ENCODE data around the gene FIP1L1.
A peak's percentile ranks its signal among the peaks of the same experiment; 100 is the strongest.

Gene FIP1L1

DNA sequence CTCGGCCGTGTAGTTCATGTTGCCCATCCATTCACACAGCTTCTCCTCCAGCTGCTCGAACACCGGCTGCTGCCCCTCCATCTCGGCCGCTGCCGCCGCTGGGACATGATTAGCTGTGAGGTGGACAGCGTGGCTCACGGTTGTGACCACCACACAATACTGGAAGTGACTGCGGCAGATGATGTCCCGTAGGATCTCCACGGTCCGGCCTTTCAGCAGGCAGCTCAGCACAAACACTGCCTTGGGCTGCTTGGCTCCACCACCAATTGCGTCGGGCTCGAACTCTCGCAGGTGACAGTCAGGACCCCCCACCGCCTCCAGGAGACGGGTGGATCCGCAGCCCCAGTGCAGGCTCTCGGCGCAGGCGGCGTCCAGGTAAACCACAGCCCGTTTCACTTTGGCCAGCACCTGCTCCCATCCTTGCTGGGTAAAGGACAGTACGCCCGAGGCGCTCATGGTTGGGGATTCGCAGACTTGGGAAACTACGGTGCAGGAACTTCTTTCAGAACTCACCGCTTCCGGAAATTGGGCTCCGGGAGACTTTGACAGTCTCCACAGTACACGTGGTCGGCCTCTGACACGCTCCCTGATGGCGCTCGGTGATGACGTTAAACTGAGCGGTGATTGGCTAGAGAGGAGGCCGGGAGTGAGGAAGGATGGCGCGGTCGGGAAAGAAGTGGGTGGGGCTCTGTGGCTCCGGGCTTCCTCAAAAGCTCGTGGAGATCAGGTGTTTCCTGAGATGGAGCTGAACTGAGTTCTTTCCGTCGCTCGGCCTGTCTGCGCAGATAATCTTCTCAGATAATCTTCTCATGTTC is 11.7 kb upstream of the FIP1L1 start, which contains the start of gene SCFD2:
Gene SCFD2 (minus strand): TSS at position 576 of the 815 bp plus-strand sequence.
- peak within 1 kb of the TSS; percentile 5 for H2AFZ ChIP-seq (ENCODE audit: low read length)
- no peaks in the 10 kb centered on the region for H3K27me3 ChIP-seq (ENCODE audit: insufficient read depth, low read length)
- H3F3A ChIP-seq (ENCODE audit: insufficient read depth, low read length) = no peaks in the 10 kb centered on the region
- peaks cover 48% of the 10 kb centered on the region for H3K4me1 ChIP-seq (ENCODE audit: insufficient read depth, low read length, severe bottlenecking)
- peak within 1 kb of the TSS; percentile 32 for H3K27ac ChIP-seq (ENCODE audit: low read depth, low read length, poor library complexity, severe bottlenecking)
- peaks cover 49% of the 10 kb centered on the region for H3K79me2 ChIP-seq (ENCODE audit: insufficient read depth, low read length)
- peak within 1 kb of the TSS; percentile 80 for H3K4me3 ChIP-seq (ENCODE audit: low read depth, low read length, poor library complexity, severe bottlenecking)
- no peaks in the 10 kb centered on the region; the same call in 1 of the 2 replicates for H3K9me2 ChIP-seq (ENCODE audit: low read depth, low read length)
- no peak for TF ChIP-seq EZH2 (IDR thresholded peaks at IDR 0.05; ENCODE audit: borderline replicate concordance, low read length)
- TF ChIP-seq, protein P1, sequence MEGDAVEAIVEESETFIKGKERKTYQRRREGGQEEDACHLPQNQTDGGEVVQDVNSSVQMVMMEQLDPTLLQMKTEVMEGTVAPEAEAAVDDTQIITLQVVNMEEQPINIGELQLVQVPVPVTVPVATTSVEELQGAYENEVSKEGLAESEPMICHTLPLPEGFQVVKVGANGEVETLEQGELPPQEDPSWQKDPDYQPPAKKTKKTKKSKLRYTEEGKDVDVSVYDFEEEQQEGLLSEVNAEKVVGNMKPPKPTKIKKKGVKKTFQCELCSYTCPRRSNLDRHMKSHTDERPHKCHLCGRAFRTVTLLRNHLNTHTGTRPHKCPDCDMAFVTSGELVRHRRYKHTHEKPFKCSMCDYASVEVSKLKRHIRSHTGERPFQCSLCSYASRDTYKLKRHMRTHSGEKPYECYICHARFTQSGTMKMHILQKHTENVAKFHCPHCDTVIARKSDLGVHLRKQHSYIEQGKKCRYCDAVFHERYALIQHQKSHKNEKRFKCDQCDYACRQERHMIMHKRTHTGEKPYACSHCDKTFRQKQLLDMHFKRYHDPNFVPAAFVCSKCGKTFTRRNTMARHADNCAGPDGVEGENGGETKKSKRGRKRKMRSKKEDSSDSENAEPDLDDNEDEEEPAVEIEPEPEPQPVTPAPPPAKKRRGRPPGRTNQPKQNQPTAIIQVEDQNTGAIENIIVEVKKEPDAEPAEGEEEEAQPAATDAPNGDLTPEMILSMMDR (IDR thresholded peaks at IDR 0.05; ENCODE audit: low read length) = no peak
- H3K9ac ChIP-seq (ENCODE audit: low read length) = peak within 1 kb of the TSS; percentile 81
- H3K4me2 ChIP-seq (ENCODE audit: low read length) = peak within 1 kb of the TSS; percentile 70
- no peaks in the 10 kb centered on the region for H4K20me1 ChIP-seq (ENCODE audit: insufficient read depth, low read length)
- no peaks in the 10 kb centered on the region for H3K36me3 ChIP-seq (ENCODE audit: insufficient read depth, low read length)
- H3K9me3 ChIP-seq (ENCODE audit: low read length) = no peaks in the 10 kb centered on the region

DNA sequence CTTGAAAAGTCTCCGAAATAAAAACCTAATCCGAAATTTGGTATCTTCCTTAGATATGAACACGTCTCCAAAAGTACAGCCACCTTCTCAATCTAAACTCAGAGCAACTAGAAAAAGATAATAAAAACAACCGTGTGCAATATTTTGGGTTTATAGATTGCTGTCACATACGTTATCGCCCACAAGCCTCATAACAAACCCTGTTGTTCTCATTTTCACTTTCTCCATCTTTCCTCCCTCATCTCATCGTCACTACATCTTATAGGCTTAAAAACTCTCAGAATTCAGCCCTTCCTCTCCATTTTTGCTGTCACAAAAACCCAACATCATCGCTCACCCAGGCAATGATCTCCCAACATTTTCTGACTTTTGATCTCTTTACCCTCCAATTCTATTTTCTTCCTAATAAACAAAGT is 11.1 kb upstream of the FIP1L1 start:
- H3K36me3 ChIP-seq (ENCODE audit: insufficient read depth, low read length) = no peaks in the 10 kb centered on the region
- H3K9me2 ChIP-seq (ENCODE audit: low read depth, low read length) = no peaks in the 10 kb centered on the region; the same call in 1 of the 2 replicates
- H3K4me2 ChIP-seq (ENCODE audit: low read length) = peak overlapping the region; percentile 70
- H3K79me2 ChIP-seq (ENCODE audit: insufficient read depth, low read length) = peaks cover 43% of the 10 kb centered on the region
- TF ChIP-seq, protein P1 (IDR thresholded peaks at IDR 0.05; ENCODE audit: low read length) = no peak
- no peak for TF ChIP-seq EZH2 (IDR thresholded peaks at IDR 0.05; ENCODE audit: borderline replicate concordance, low read length)
- H3K4me1 ChIP-seq (ENCODE audit: insufficient read depth, low read length, severe bottlenecking) = peaks cover 43% of the 10 kb centered on the region
- no peaks in the 10 kb centered on the region for H3F3A ChIP-seq (ENCODE audit: insufficient read depth, low read length)
- H4K20me1 ChIP-seq (ENCODE audit: insufficient read depth, low read length) = no peaks in the 10 kb centered on the region
- no peaks in the 10 kb centered on the region for H3K27me3 ChIP-seq (ENCODE audit: insufficient read depth, low read length)
- no peaks in the 10 kb centered on the region for H3K9me3 ChIP-seq (ENCODE audit: low read length)
- H3K9ac ChIP-seq (ENCODE audit: low read length) = peak overlapping the region; percentile 81
- H3K27ac ChIP-seq (ENCODE audit: low read depth, low read length, poor library complexity, severe bottlenecking) = no peak overlapping the region
- H3K4me3 ChIP-seq (ENCODE audit: low read depth, low read length, poor library complexity, severe bottlenecking) = peak overlapping the region; percentile 80
- H2AFZ ChIP-seq (ENCODE audit: low read length) = peak overlapping the region; percentile 5

DNA sequence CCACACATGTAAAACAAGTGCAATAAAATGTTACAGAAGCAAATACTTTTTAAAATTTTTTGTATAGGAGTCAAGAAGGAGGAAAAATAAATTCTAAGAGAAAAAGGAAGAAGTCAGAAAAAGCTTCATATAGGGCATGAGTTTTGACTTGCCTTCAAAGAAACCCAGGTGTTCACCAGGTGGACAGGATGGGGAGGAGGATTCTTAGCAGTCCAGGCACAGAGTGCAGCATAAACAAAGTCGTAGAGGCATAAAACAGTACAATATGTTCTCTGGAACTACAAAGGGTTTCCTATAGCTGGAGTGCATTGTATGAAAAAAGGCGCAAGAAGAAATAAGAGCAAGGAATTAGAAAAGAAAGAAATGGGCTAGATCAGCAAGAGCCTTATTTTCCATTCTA is 9.7 kb upstream of the FIP1L1 start:
- H3K4me3 ChIP-seq (ENCODE audit: low read depth, low read length, poor library complexity, severe bottlenecking) = no peak overlapping the region
- H3K9me3 ChIP-seq (ENCODE audit: low read length) = no peaks in the 10 kb centered on the region
- H3K79me2 ChIP-seq (ENCODE audit: insufficient read depth, low read length) = peaks cover 29% of the 10 kb centered on the region
- H3K4me1 ChIP-seq (ENCODE audit: insufficient read depth, low read length, severe bottlenecking) = peaks cover 29% of the 10 kb centered on the region
- H3K4me2 ChIP-seq (ENCODE audit: low read length) = no peak overlapping the region
- no peak for TF ChIP-seq EZH2 (IDR thresholded peaks at IDR 0.05; ENCODE audit: borderline replicate concordance, low read length)
- TF ChIP-seq, protein P1 (IDR thresholded peaks at IDR 0.05; ENCODE audit: low read length) = no peak
- no peaks in the 10 kb centered on the region for H3K36me3 ChIP-seq (ENCODE audit: insufficient read depth, low read length)
- no peak overlapping the region for H2AFZ ChIP-seq (ENCODE audit: low read length)
- no peaks in the 10 kb centered on the region for H4K20me1 ChIP-seq (ENCODE audit: insufficient read depth, low read length)
- H3K27me3 ChIP-seq (ENCODE audit: insufficient read depth, low read length) = no peaks in the 10 kb centered on the region
- no peak overlapping the region for H3K9ac ChIP-seq (ENCODE audit: low read length)
- no peaks in the 10 kb centered on the region for H3F3A ChIP-seq (ENCODE audit: insufficient read depth, low read length)
- H3K9me2 ChIP-seq (ENCODE audit: low read depth, low read length) = no peaks in the 10 kb centered on the region; the same call in 1 of the 2 replicates
- H3K27ac ChIP-seq (ENCODE audit: low read depth, low read length, poor library complexity, severe bottlenecking) = no peak overlapping the region

Measured in OCI-LY1 (cell line).